HG03521 (cell line): Measurements from ENCODE around the gene CST2.
"Not testable (repeated sequence)": the region's sequence is repeated elsewhere in the genome, so short reads cannot be mapped to it uniquely, and the experiment has no call there.

Experiments
- ATAC-seq: cut with Tn5 transposase; IDR thresholded peaks from one replicate; pipeline ENCODE4 v1.9.1; 2021; ENCODE audit warnings: mild to moderate bottlenecking, moderate library complexity; ENCODE audit not compliant: unreplicated experiment

The CST2 gene, protein sequence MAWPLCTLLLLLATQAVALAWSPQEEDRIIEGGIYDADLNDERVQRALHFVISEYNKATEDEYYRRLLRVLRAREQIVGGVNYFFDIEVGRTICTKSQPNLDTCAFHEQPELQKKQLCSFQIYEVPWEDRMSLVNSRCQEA

DNA sequence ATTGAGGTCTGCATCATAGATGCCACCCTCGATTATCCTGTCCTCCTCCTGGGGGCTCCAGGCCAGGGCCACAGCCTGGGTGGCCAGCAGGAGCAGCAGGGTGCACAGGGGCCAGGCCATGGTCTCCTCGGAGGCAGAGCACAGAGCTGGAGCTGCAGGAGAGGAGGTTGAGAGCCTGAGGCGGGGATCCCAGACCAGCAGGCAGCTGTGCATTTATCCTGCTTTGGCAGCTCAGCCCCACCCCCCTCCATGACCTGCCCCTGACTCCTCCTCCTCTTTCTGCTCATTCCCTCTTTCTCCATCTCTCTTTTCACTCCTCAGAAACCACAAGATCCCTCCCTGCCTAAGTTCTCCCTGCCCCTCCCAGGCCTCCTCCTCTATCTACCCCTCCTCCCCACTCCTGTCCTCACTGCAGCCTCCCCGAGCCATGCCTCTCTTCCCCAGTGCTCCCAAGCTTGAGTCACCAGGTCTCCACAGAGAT is at the start of gene CST2:
CST2 (minus strand) TSS at position 189 of the 481 bp plus-strand sequence; CDS start at position 120, 69 bp downstream.
- no peak for ATAC-seq

DNA sequence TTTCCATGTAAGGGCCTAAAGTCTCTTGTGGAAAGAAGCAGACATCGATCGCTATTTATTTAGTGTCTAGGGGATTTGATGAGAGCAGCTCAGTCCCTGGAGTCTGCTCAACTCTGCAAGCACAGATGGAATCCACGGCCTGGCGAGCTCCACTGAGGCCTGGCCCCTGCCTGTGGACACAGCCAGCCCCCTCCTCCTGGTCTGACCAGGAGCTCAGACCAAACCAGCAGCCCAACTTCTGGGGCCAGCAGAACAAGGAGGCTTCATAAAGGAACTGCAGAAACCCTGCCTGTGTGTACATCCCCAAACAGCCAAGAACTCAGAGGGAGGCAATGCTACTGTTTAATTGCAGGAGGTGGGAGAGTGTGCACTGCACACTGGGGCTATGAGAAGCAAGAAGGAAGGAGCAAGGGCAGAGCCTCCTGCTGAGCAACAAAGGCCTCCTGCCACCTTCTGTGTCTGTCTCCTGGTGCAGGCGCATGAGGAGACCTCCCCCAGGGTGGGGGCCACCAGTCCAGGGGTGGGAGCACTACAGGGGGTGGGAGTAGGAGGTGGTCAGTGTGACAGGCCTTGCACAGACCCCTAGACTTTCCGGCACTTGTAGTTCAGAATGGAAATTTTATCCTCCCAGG is 49.2 kb upstream of the CST2 start:
- ATAC-seq = no peak

DNA sequence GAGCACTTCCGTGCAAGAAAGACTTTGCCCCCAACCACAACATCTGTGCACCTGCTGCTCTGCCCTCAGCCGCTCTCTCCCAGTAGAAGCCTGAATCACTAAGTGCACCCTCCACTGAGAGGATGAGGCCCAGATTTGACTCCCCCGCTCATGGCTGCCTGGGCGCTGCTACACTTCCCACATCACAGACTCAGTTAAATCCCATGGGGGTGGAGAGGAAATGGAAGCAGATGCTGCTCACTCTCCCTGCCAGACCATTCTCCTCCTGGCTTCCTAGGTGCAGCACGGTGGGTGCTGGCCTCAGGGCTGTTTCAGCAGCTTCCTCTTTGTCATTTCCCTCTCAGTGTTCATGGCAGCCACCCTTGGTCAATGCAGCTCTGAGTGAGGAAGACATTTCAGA is 48.2 kb upstream of the CST2 start:
- no peak for ATAC-seq

DNA sequence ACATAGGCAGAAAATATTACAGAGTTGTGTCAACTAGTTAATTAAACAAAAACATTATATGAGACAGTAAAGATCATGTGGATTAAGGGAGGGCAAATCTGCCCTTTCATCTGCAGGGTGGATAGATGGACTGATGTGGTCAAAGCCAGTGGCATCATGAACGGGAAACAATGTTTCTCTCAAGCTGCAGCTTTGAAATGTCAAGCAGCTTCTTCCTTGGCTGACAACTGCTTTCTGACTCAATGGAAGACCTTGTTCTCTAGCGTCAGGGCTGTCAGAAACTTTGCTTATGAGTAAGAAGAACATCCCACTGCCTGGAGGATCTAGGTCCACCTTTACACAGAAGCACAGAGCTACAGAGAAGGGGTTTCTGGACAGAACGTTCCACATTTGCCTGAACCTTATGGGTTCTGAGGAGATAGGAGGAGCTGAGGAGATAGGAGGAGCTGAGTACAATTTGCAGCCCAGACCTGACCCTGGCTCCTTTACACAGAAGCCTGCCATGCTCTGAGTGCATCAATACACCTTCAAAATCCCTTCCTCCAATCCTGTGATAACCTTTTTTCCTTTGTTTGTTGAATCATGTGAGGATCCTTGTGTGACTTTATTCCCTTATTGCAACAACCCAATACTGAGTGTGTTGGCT is 47.0 kb upstream of the CST2 start:
- ATAC-seq = no peak

DNA sequence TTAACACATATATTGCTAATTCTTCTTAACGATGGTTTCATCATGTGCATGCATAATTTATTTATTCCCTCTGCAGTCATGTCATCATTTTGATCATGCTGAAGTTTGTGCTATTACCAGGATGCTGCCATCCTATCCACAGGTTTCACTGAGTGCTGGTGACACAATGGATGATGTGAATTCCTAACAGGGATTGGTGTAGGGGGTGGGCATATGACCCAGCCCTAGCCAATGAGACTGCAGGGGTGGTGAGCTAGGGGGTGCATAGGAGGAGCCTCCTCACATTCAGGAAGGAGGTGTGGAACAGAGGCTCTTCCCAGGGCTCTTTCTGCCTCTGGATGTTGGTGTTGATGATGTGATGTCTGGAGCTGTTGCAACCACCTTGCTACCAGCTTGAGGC is 45.5 kb upstream of the CST2 start:
- no peak for ATAC-seq

DNA sequence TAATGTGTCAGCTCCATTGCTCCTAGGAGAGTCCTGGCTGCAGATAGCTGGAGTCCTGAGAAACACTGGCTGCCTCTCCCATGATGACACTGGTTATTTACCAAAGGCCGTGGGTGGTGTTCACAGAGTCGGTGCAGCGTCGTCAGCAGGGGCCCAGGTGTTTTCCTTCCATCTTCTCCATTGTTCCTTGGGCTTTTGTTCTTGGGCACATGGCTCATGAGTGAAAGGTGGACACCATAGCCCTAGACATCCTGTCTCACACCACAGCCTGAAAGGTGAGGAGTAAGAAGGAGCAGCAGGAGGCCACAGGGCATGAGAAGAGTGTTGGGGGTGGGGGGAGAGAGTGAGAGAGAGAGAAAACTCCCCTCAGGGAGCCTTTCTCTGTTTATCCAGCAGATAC is 43.9 kb upstream of the CST2 start:
- ATAC-seq = no peak

DNA sequence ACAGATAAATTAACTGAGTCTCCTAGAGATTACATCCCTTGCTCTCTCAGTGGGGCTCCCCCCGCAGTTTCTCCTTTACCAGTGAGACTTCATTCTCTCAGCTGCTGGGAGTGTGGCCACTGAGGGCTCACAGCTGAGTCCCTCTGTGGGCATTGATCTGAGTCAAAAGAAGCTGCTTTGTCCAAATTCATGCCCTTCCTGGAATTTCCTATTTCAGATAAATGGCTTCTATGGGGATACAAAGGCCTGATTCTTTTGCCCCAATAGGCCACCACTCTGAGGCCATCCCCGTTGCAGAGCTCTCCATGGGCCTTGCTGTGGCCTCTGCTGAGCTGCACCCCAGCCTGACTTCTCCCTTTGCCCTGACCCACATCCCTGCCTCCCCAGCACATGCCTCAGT is 43.0 kb upstream of the CST2 start:
- no peak for ATAC-seq

DNA sequence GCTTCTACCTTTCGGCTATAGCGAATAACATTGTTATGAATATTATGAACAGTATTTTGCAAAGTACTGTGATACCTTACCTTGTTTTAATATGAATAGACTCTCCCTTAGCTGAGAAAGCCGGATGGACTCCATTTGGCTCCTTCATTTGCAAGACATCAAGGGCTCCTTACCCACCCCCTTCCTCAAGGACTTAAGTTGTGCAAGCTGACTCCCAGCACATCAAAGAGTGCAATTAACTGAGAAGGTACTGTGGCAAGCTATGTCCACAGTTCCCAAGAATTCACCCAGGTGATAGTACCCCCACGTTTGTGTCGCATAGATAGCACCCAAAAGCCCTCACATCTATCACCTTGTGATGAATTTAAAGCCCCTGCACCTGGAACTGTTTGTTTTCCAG is 41.8 kb upstream of the CST2 start:
- no peak for ATAC-seq

DNA sequence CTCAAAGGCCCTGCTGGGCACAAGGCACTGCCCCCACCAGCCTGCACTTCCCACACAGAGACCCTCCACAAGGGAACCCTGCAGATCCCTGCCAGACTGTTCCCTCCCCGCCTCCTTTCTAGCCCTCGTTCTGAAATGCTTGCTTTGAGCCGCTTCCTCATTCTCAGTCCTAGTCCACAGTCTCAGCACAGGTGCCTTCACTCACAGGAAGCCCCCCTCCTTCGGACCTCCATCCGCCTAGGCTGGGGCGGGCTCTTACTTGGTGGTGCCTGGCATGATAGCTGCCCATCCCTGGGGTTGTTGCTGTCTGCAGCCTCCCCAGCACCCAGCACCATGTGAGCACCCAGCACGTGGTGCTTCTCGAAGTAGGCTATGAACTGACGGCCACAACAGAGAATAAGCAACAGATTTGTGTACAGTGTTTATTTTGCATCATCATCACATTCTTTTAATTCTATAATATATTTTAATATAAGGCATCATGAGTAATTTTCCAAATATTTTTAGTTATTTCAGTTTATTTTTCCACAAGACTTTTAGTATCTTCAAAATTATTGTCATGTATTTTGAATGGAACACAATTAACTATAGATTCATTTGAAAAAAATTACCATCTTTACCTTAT is 40.7 kb upstream of the CST2 start:
- ATAC-seq = no peak

DNA sequence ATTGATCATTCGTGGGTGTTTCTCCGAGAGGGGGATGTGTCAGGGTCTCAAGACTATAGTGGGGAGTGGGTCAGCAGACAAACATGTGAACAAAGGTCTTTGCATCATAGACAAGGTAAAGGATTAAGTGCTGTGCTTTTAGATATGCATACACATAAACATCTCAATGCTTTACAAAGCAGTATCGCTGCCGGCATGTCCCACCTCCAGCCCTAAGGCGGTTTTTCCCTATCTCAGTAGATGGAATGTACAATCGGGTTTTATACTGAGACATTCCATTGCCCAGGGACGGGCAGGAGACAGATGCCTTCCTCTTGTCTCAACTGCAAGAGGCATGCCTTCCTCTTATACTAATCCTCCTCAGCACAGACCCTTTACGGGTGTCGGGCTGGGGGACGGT is 34.2 kb upstream of the CST2 start:
- ATAC-seq = not testable (repeated sequence)

DNA sequence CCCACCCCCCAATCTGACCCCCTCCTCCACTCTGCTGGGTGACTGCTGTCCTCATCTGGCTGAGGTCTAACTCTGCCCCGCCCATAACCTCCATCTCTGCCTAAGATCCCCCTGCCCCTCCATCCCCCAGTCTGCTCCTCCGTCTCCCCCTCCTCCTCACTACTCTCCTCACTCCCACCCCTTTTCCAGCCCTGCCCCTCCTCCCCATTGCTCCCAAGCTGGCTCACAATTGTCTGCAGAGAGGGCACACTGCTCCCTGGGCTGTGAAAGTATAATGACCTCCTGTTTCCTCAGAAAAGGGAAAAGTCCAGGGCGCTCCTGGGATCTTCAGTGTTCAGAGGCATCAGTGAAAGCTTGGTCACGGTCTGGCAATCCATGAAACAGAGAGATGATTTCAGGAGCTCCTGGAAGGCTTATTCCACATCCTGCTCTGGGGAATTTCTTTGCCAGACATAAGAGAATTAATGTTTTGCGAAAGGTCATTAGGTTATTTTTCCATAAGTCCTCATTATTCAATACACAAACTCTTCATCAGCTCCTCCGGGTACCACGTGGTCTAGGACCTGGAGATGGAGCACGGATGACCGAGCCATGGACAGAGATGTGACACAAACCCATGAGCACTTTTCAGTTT is 31.6 kb upstream of the CST2 start:
- ATAC-seq = no peak

DNA sequence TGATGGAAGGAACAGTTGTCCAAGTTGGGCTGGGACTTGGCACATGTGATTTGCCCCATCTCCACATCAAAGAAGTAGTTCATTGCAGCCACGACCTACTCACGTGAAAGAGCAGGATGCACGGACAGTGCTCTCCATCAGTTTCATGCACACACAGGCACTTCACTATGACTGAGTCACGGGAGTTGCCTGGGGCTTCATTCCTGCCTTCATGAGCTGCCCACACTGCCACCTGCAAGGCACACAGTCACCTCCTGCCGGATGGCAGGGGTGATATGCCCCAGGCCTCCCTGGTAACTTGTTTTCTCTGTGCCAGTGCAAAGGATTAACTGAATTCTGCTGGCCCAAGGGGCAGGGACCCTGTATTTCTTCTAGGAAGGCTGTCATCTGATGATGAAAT is 30.2 kb upstream of the CST2 start:
- no peak for ATAC-seq

DNA sequence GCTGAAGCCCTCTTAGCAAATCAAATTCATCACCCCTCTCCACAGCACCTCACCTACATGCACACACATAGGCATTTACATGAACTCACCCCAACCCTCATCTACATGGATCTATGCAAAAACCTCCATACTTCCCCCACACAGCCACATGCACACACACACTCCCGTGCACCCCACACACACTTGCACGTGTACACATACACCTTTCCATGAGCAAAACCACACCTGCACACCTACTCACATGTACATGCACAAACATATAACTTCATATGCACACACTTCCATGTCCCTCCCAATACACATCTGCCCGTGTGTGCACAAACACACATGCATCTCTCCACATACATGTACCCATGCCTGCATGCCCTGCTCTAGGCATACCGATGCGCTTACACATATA is 29.7 kb upstream of the CST2 start:
- no peak for ATAC-seq

DNA sequence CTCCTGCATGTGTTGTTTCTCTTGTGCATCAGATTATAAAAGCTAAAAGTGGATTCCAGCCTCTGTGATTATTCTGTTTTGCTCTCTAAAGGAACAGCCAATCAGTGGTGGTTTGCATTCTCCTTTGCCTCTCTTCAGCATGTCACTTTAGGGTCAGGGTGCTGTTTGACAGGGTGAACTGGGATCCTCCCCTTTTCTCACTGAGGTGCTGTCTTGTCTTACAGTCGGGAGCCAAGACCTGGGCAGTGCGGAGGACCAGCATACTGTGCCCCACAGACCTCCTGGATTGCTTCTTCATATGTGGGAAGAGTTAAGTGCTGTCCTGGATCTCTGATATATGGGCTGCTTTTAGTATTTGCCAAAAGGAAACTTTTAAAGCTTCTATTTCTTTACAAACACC is 15.2 kb upstream of the CST2 start:
- ATAC-seq = no peak

DNA sequence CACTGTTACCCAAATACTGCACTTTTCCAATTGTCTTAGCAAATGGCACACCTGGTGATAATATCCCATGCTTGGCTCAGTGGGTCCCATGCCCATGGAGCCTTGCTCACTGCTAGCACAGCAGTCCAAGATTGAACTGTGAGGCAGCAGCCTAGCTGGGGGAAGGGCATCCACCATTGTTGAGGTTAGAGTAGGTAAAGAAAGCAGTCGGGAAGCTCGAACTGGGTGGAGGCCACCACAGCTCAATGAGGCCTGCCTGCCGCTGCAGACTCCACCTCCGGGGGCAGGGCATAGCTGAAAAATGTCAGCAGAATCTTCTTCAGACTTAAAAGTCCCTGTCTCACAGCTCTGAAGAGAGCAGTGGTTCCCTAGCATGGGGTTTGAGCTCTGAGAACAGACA is 9.2 kb upstream of the CST2 start:
- ATAC-seq = no peak

DNA sequence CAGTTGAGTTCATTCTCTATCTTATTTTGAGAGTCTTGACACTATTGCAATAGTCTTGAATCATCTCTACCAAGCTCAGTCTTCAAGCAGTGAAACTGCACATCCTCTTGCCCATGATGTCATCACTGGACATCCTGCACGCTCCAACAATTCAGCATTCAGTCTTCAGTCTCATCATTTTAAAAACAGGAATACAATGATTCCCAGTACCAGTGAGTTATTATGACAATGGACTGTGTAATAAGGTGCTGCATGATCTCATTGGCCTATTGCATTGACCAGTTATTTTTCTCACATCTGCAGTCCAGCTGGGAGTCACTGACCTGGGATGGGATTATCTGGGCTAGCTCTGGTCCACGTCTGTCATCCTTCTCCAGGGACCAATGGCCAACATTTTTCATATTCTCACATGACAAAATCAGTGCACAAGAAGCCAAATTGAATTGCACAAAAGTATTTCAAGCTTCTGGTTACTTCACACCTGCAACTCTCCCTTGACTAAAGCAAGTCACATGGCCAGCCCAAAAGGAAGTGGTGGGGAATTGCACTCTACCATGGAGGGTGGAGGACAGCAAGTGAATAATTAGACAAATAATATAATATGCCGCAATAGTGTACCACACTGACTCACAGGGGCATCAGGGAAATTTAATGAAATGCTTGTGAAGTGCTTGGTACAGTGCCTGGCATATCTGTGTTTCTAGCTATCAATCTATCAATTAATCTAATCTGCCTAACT is 6.4 kb upstream of the CST2 start:
- ATAC-seq = no peak

DNA sequence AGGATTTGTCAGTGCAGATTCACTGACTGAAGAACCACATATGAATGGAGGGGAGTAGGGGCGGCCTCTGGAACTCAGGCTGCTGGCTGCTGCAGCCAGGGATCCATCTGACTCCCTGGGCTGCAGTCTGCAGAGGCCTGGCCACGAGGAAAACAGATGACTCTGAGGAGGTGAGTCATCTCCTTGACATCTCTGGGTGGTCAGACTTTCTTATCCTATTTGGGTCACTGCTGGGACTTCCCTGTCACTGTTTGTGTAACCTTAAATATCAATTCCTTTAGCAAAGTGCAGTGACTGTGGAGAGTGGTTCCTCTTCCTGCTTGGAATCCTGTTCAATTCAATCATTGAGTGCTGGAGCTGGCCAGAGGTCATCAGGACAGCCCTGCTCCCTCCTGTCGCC is 5.4 kb upstream of the CST2 start:
- not testable (repeated sequence) for ATAC-seq

DNA sequence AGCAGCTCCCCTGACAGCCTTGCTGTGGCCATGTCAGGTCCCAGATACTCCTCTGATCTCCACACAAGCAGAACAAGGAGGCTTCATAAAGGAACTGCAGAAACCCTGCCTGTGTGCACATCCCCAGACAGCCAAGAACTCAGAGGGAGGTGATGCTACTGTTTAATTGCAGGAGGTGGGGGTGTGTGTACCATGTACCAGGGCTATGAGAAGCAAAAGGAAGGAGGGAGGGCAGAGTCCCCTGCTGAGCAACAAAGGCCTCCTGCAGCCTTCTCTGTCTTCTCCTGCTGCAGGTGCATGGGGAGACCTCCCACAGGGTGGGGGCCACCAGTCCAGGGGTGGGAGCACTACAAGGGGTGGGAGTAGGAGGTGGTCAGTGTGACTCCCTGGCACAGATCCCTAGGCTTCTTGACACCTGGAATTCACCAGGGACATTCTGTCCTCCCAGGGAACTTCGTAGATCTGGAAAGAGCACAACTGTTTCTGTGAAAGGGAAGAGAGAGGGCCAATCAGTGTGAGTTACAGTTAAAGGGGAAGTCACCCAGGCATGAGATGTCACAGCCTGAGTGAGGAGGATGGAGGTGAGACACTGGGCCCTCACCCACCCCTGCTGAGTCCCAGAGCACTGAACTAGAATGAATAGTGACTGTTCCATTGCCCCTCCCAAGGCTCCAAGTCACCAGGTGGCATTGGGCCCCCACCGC is 2.8 kb downstream of the CST2 start:
- ATAC-seq = no peak

DNA sequence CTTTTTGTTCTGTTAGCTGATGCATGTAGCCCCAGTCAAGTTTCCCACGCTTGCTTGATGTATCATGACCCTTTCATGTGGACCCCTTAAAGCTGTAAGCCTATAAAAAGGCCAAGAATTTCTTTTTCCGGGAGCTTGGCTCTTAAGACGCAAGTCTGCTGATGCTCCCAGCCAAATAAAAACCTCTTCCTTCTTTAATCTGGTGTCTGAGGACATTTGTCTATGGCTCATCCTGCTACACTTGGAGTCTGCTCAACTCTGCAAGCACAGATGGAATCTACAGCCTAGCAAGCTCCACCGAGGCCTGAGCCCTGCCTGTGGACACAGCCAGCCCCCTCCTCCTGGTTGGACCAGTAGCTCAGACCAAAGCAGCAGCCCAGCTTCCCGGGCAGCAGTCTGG is 3.4 kb downstream of the CST2 start:
- ATAC-seq = no peak

DNA sequence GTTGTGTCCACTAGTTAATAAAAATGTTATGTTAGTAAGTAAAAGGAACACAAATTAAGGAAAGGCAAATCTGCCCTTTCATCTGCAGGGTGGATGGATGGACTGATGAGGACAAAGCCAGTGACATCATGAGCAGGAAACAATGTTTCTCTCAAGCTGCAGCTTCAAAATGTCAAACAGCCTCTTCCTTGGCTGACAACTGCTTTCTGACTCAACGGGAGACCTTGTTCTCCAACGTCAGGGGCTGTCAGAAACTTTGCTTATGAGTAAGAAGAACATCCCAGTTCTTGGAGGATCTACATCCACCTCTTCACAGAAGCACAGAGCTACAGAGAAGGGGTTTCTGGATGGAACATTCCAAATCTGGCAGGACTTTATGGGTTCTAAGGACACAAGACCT is 6.0 kb downstream of the CST2 start:
- ATAC-seq = no peak
